GM23338 (cell line): Measurements from ENCODE around the gene CNRIP1. TPM values are rescaled to one million over a fixed set of nuclear protein-coding genes. Genes with fewer than 3 reads are reported as not detected.
A peak's percentile ranks its signal among the peaks of the same experiment; 100 is the strongest.

Experiments used
- ATAC-seq: fragments of 200-7000 bp; cut with Tn5 transposase; 3 replicates; pipeline ENCODE4 v1.9.1; 2020
- DNase-seq: peaks from one replicate; pipeline ENCODE4 v3.0.0-alpha.2; 2015; ENCODE audit warnings: low spot score
- H2AFZ ChIP-seq: fragments of 200-600 bp; sonication (generic); 2 replicates; pipeline ENCODE4 v1.8.0; 2016; ENCODE audit warnings: antibody characterized with exemption, mild to moderate bottlenecking, moderate library complexity
- H3F3A ChIP-seq: fragments of 200-600 bp; sonication (generic); replicated peaks from 2 replicates; pipeline ENCODE4 v1.8.0; 2017; ENCODE audit warnings: antibody characterized with exemption, mixed run types, low read depth
- H3K27ac ChIP-seq: fragments of 200-600 bp; sonication (generic); 2 replicates; pipeline ENCODE4 v1.6.1; 2016; ENCODE audit warnings: low read depth
- H3K27me3 ChIP-seq: fragments of 200-600 bp; sonication (generic); 2 replicates; pipeline ENCODE4 v1.8.0; 2016; ENCODE audit warnings: mild to moderate bottlenecking, mixed run types, moderate library complexity; ENCODE audit not compliant: insufficient read depth
- H3K36me3 ChIP-seq: fragments of 200-600 bp; sonication (generic); 2 replicates; pipeline ENCODE4 v1.8.0; 2016; ENCODE audit warnings: mild to moderate bottlenecking; ENCODE audit not compliant: insufficient read depth
- H3K4me1 ChIP-seq: fragments of 200-600 bp; sonication (generic); 2 replicates; pipeline ENCODE4 v1.8.0; 2016; ENCODE audit warnings: mild to moderate bottlenecking, moderate library complexity; ENCODE audit not compliant: insufficient read depth
- H3K4me2 ChIP-seq: fragments of 200-600 bp; sonication (generic); 2 replicates; pipeline ENCODE4 v1.7.1; 2017; ENCODE audit warnings: mixed run types
- H3K4me3 ChIP-seq: fragments of 200-600 bp; sonication (generic); 2 replicates; pipeline ENCODE4 v1.6.1; 2016; ENCODE audit warnings: mixed run types
- H3K79me2 ChIP-seq: fragments of 200-600 bp; sonication (generic); replicated peaks from 2 replicates; pipeline ENCODE4 v1.8.0; 2017; ENCODE audit warnings: mild to moderate bottlenecking; ENCODE audit not compliant: insufficient read depth
- H3K9me2 ChIP-seq: fragments of 200-600 bp; sonication (generic); 2 replicates; pipeline ENCODE4 v1.8.0; 2017; ENCODE audit not compliant: insufficient read depth
- H4K20me1 ChIP-seq: fragments of 200-600 bp; sonication (generic); replicated peaks from 2 replicates; pipeline ENCODE4 v1.8.0; 2017; ENCODE audit warnings: mild to moderate bottlenecking; ENCODE audit not compliant: insufficient read depth
- H3K27ac Mint-ChIP-seq: 2 replicates; pipeline ENCODE4 v1.8.0; 2020; ENCODE audit warnings: inconsistent platforms, mild to moderate bottlenecking, moderate library complexity, mixed read lengths
- H3K27me3 Mint-ChIP-seq: 3 replicates; pipeline ENCODE4 v1.8.0; 2022; ENCODE audit warnings: low read depth, mild to moderate bottlenecking, moderate library complexity, mixed read lengths, inconsistent platforms; ENCODE audit not compliant: insufficient read depth, poor library complexity
- H3K36me3 Mint-ChIP-seq: 3 replicates; pipeline ENCODE4 v1.8.0; 2021; ENCODE audit warnings: low read depth, mild to moderate bottlenecking, inconsistent platforms, moderate library complexity, mixed read lengths
- H3K4me1 Mint-ChIP-seq: 3 replicates; pipeline ENCODE4 v1.8.0; 2020; ENCODE audit warnings: mild to moderate bottlenecking, inconsistent platforms, mixed read lengths
- H3K4me3 Mint-ChIP-seq: 3 replicates; pipeline ENCODE4 v1.8.0; 2021; ENCODE audit warnings: moderate library complexity, mild to moderate bottlenecking, inconsistent platforms, mixed read lengths
- H3K9me3 Mint-ChIP-seq: 3 replicates; pipeline ENCODE4 v1.8.0; 2020; ENCODE audit warnings: moderate library complexity, mild to moderate bottlenecking, inconsistent platforms, mixed read lengths
- CTCF ChIP-seq, 2 experiments: fragments of 200-600 bp in 1 of 2; sonication (generic) in 1 of 2; conservative IDR thresholded peaks; 2 replicates each; pipeline versions ENCODE4 v1.5.1 to v1.6.1; 2016 to 2017; ENCODE audit warnings: antibody characterized with exemption in 2 of 2, low read depth in 2 of 2, mild to moderate bottlenecking in 2 of 2, moderate library complexity in 1 of 2
- ETS1 ChIP-seq: IDR thresholded peaks from 2 replicates; pipeline ENCODE4 v1.6.1; 2016; ENCODE audit warnings: antibody characterized with exemption
- EZH2 ChIP-seq: fragments of 200-600 bp; sonication (generic); IDR thresholded peaks from one replicate; pipeline ENCODE4 v1.8.0; 2017; ENCODE audit warnings: antibody characterized with exemption, mild to moderate bottlenecking, low read depth; ENCODE audit not compliant: unreplicated experiment
- EZH2phosphoT487 ChIP-seq: fragments of 200-600 bp; sonication (generic); IDR thresholded peaks from one replicate; pipeline ENCODE4 v1.8.1; 2018; ENCODE audit warnings: antibody characterized with exemption; ENCODE audit not compliant: unreplicated experiment
- STAT1 ChIP-seq: IDR thresholded peaks from one replicate; pipeline ENCODE4 v1.6.1; 2016; ENCODE audit warnings: antibody characterized with exemption; ENCODE audit not compliant: unreplicated experiment
- ZNF331 ChIP-seq: fragments of 250-450 bp; sonication (Bioruptor Pico); IDR thresholded peaks from 2 replicates; pipeline ENCODE4 v1.5.0; 2020; ENCODE audit warnings: low read depth, mild to moderate bottlenecking, moderate library complexity
- ZNF462 ChIP-seq: fragments of 250-450 bp; sonication (Bioruptor Pico); IDR thresholded peaks from 2 replicates; pipeline ENCODE4 v1.5.0; 2020; ENCODE audit warnings: mild to moderate bottlenecking, moderate library complexity
- polyA plus RNA-seq: library from polyadenylated mRNA; unstranded; fragments of >200 nt; fragmentation: Nextera tagmentation; extraction: Ambion mirVana; gene quantifications from 2 replicates; pipeline ENCODE4 v1.2.1, GENCODE V29; 2016
- total RNA-seq: library from RNA; depleted of rRNA; stranded (reverse); fragments of >200 nt; shearing (Covaris generic); gene quantifications from 2 replicates; pipeline ENCODE4 v1.2.3, GENCODE V29; 2014

The CNRIP1 gene
- total and polyA plus RNA-seq, 2 experiments from 2014 or later: 5.9 to 6.9 TPM

GRCh38 chr2:68292108-68292710, 27.5 kb downstream of the CNRIP1 start:
- H3K27ac Mint-ChIP-seq: no peak overlapping the region
- Histone ChIP-seq H3K4me1 (no peaks in the 10 kb centered on the region), H3K36me3 (no peaks in the 10 kb centered on the region), H3F3A (no peaks in the 10 kb centered on the region), H3K27me3 (no peaks in the 10 kb centered on the region), H3K4me2 (no peak overlapping the region), H3K79me2 (no peaks in the 10 kb centered on the region), H3K4me3 (no peak overlapping the region), H4K20me1 (no peaks in the 10 kb centered on the region), H2AFZ (no peak overlapping the region), H3K9me2 (no peaks in the 10 kb centered on the region), H3K27ac (no peak overlapping the region)
- DNase-seq (peak; percentile 71), ATAC-seq (peak; percentile 78)
- no peaks in the 10 kb centered on the region for H3K36me3 Mint-ChIP-seq
- peaks cover 9% of the 10 kb centered on the region; the same call in 2 of the 3 replicates for H3K4me1 Mint-ChIP-seq
- H3K9me3 Mint-ChIP-seq: no peaks in the 10 kb centered on the region
- TF ChIP-seq CTCF (conservative IDR thresholded peaks at IDR 0.05; ENCODE audit: low read depth in 2 of 2) (peak; percentile 86 to 90), EZH2phosphoT487 (no peak)
- H3K4me3 Mint-ChIP-seq: no peak overlapping the region
- H3K27me3 Mint-ChIP-seq: peaks cover 2% of the 10 kb centered on the region

- H4K20me1 ChIP-seq: no peaks in the 10 kb centered on the region
- H3K4me3 ChIP-seq: no peak overlapping the region
- Mint-ChIP-seq H3K4me3 (no peak overlapping the region), H3K4me1 (peaks cover 9% of the 10 kb centered on the region; the same call in 2 of the 3 replicates), H3K9me3 (no peaks in the 10 kb centered on the region), H3K36me3 (no peaks in the 10 kb centered on the region), H3K27ac (no peak overlapping the region), H3K27me3 (peaks cover 2% of the 10 kb centered on the region)
- no peaks in the 10 kb centered on the region for H3F3A ChIP-seq
- H3K9me2 ChIP-seq: no peaks in the 10 kb centered on the region
- no peaks in the 10 kb centered on the region for H3K36me3 ChIP-seq
- H2AFZ ChIP-seq: no peak overlapping the region
- H3K4me2 ChIP-seq: no peak overlapping the region
- no peaks in the 10 kb centered on the region for H3K79me2 ChIP-seq
- TF ChIP-seq ZNF462 (CRISPR knock-in tag) (no peak), STAT1 (no peak), ETS1 (no peak), ZNF331 (CRISPR knock-in tag) (no peak), EZH2 (no peak), EZH2phosphoT487 (no peak)
- no peaks in the 10 kb centered on the region for H3K27me3 ChIP-seq
- no peak overlapping the region for H3K27ac ChIP-seq
- ATAC-seq: no peak
- H3K4me1 ChIP-seq: no peaks in the 10 kb centered on the region
- DNase-seq: no peak
Observed at GRCh38 chr2:68291314-68291713, 28.4 kb downstream of the CNRIP1 start.
